ENCODE data around the gene HK2. TPM values are rescaled to one million over a fixed set of nuclear protein-coding genes. Genes with fewer than 3 reads are reported as not detected.

Gene HK2
- total RNA-seq, 1 donor from 2014 or later, result 23.2 TPM

GRCh38 chr2:74856004-74856578, 22.2 kb downstream of the HK2 start:
- H3K4me3 Mint-ChIP-seq (ENCODE audit: unreplicated experiment), result no peak overlapping the region
- H3K36me3 Mint-ChIP-seq (ENCODE audit: low read depth, unreplicated experiment), result peaks cover 6% of the 10 kb centered on the region
- TF ChIP-seq CTCF (IDR thresholded peaks at IDR 0.05; ENCODE audit: unreplicated experiment), result no peak

GRCh38 chr2:74856599-74856998, 22.7 kb downstream of the HK2 start:
- Mint-ChIP-seq H3K4me1 (ENCODE audit: unreplicated experiment) (peaks cover 25% of the 10 kb centered on the region), H3K4me3 (ENCODE audit: unreplicated experiment) (peak overlapping the region; percentile 42), H3K9me3 (ENCODE audit: unreplicated experiment) (no peaks in the 10 kb centered on the region), H3K27me3 (ENCODE audit: unreplicated experiment) (peaks cover 2% of the 10 kb centered on the region), H3K27ac (ENCODE audit: unreplicated experiment) (peak overlapping the region; percentile 92), H3K36me3 (ENCODE audit: low read depth, unreplicated experiment) (peaks cover 6% of the 10 kb centered on the region)
- DNase-seq (ENCODE audit: low spot score), result no peak
- no peak for TF ChIP-seq CTCF (IDR thresholded peaks at IDR 0.05; ENCODE audit: unreplicated experiment)

More at GRCh38 chr2:74856004-74856578, 22.2 kb downstream of the HK2 start:
- Mint-ChIP-seq H3K4me1 (ENCODE audit: unreplicated experiment) (peaks cover 26% of the 10 kb centered on the region), H3K27me3 (ENCODE audit: unreplicated experiment) (peaks cover 2% of the 10 kb centered on the region), H3K27ac (ENCODE audit: unreplicated experiment) (no peak overlapping the region), H3K9me3 (ENCODE audit: unreplicated experiment) (no peaks in the 10 kb centered on the region)
- DNase-seq (ENCODE audit: low spot score), result no peak

GRCh38 chr2:74857215-74857614, 23.3 kb downstream of the HK2 start:
- no peak for DNase-seq (ENCODE audit: low spot score)
- H3K36me3 Mint-ChIP-seq (ENCODE audit: low read depth, unreplicated experiment), result peaks cover 6% of the 10 kb centered on the region
- H3K4me1 Mint-ChIP-seq (ENCODE audit: unreplicated experiment), result peaks cover 23% of the 10 kb centered on the region
- no peak overlapping the region for H3K27ac Mint-ChIP-seq (ENCODE audit: unreplicated experiment)
- peaks cover 2% of the 10 kb centered on the region for H3K27me3 Mint-ChIP-seq (ENCODE audit: unreplicated experiment)
- TF ChIP-seq CTCF (IDR thresholded peaks at IDR 0.05; ENCODE audit: unreplicated experiment), result no peak
- H3K4me3 Mint-ChIP-seq (ENCODE audit: unreplicated experiment), result no peak overlapping the region
- no peaks in the 10 kb centered on the region for H3K9me3 Mint-ChIP-seq (ENCODE audit: unreplicated experiment)

GRCh38 chr2:74857725-74858124, 23.8 kb downstream of the HK2 start:
- no peak for DNase-seq (ENCODE audit: low spot score)
- Mint-ChIP-seq H3K27me3 (ENCODE audit: unreplicated experiment) (peaks cover 5% of the 10 kb centered on the region), H3K9me3 (ENCODE audit: unreplicated experiment) (no peaks in the 10 kb centered on the region), H3K36me3 (ENCODE audit: low read depth, unreplicated experiment) (peaks cover 6% of the 10 kb centered on the region), H3K27ac (ENCODE audit: unreplicated experiment) (no peak overlapping the region), H3K4me1 (ENCODE audit: unreplicated experiment) (peaks cover 23% of the 10 kb centered on the region), H3K4me3 (ENCODE audit: unreplicated experiment) (no peak overlapping the region)
- no peak for TF ChIP-seq CTCF (IDR thresholded peaks at IDR 0.05; ENCODE audit: unreplicated experiment)

GRCh38 chr2:74858281-74858680, 24.4 kb downstream of the HK2 start:
- H3K27ac Mint-ChIP-seq (ENCODE audit: unreplicated experiment), result no peak overlapping the region
- no peaks in the 10 kb centered on the region for H3K9me3 Mint-ChIP-seq (ENCODE audit: unreplicated experiment)
- H3K4me3 Mint-ChIP-seq (ENCODE audit: unreplicated experiment), result no peak overlapping the region
- no peak for TF ChIP-seq CTCF (IDR thresholded peaks at IDR 0.05; ENCODE audit: unreplicated experiment)
- peaks cover 6% of the 10 kb centered on the region for H3K36me3 Mint-ChIP-seq (ENCODE audit: low read depth, unreplicated experiment)
- peaks cover 5% of the 10 kb centered on the region for H3K27me3 Mint-ChIP-seq (ENCODE audit: unreplicated experiment)
- peaks cover 23% of the 10 kb centered on the region for H3K4me1 Mint-ChIP-seq (ENCODE audit: unreplicated experiment)
- no peak for DNase-seq (ENCODE audit: low spot score)

Measured in endothelial cell (in vitro differentiated cells).